Testis (tissue), 3 donors: ENCODE measurements around the gene ARMC2. TPM values are rescaled to one million over a fixed set of nuclear protein-coding genes. Genes with fewer than 3 reads are reported as not detected.

Source experiments
- DNase-seq: peaks from one replicate; pipeline ENCODE4 v3.0.0-alpha.2; 2019
- H3K27ac ChIP-seq, 2 donors: fragments of 200-600 bp; sonication (generic); one replicate each; pipeline ENCODE4 v1.5.1; 2019
- H3K27me3 ChIP-seq: fragments of 200-600 bp; sonication (generic); one replicate; pipeline ENCODE4 v1.5.1; 2019
- H3K36me3 ChIP-seq: fragments of 200-600 bp; sonication (generic); one replicate; pipeline ENCODE4 v1.5.1; 2017; ENCODE audit warnings: low read depth; ENCODE audit errors: missing control alignments
- H3K4me1 ChIP-seq: fragments of 200-600 bp; sonication (generic); one replicate; pipeline ENCODE4 v1.5.1; 2019
- H3K4me3 ChIP-seq, 2 donors: fragments of 200-600 bp; sonication (generic); one replicate each; pipeline ENCODE4 v1.5.1; 2017 to 2019
- H3K9me3 ChIP-seq: fragments of 200-600 bp; sonication (generic); one replicate; pipeline ENCODE4 v1.5.1; 2017
- CTCF ChIP-seq, 3 experiments: fragments of 450-650 bp in 2 of 3; fragments of 200-600 bp in 1 of 3; sonication (generic) in 1 of 3; IDR thresholded peaks; one replicate each; pipeline ENCODE4 v1.5.1; 2016 to 2019; ENCODE audit warnings: antibody characterized with exemption in 3 of 3, mild to moderate bottlenecking in 2 of 3, moderate library complexity in 1 of 3
- POLR2A ChIP-seq: fragments of 450-650 bp; IDR thresholded peaks from one replicate; pipeline ENCODE4 v1.6.1; 2017; ENCODE audit warnings: antibody characterized with exemption, mild to moderate bottlenecking, moderate library complexity
- WGBS, 2 donors: methylation state at CpG; one replicate each; pipeline ENCODE4 v1.1.5; 2018; 5-methylcytosine and 5-hydroxymethylcytosine counted together
- intact Hi-C: fragments of 100-400 bp; cut with DNase I; formaldehyde crosslinking; loops from one replicate; pipeline ENCODE4 v1.15.1; 2023; ENCODE audit warnings: low total_unique reads
- polyA plus RNA-seq: library from polyadenylated mRNA; stranded (reverse); fragments of 350-450 nt; fragmentation: Illumina TruSeq; extraction: RNeasy Lipid Tissue Mini Kit (QIAGEN cat#74804); gene quantifications from one replicate; pipeline ENCODE4 v1.2.3, GENCODE V29; 2014; ENCODE audit warnings: low read depth, low replicate concordance; ENCODE audit not compliant: insufficient read depth
- total RNA-seq, 2 donors: library from RNA; depleted of rRNA; stranded (reverse); fragments of >200 nt; gene quantifications; one replicate each; pipeline ENCODE4 v1.2.3, GENCODE V29; 2016

Gene ARMC2
- total and polyA plus RNA-seq, 3 donors from 2014 or later = 24.0 to 78.6 (median 51.4) TPM

GRCh38 chr6:108831104-108831503, 17.1 kb upstream of the ARMC2 start:
- intact Hi-C loops = no loop called here
- 53 to 78% methylated on average over 5 of the region's 5 CpGs for WGBS, 2 donors
- DNase-seq = no peak
- no peaks in the 10 kb centered on the region for H3K9me3 ChIP-seq
- H3K27me3 ChIP-seq = no peaks in the 10 kb centered on the region
- H3K27ac ChIP-seq = peak overlapping the region; percentile 31 to 32
- no peak overlapping the region for H3K4me3 ChIP-seq
- peaks cover 7% of the 10 kb centered on the region for H3K4me1 ChIP-seq
- no peaks in the 10 kb centered on the region for H3K36me3 ChIP-seq
- TF ChIP-seq POLR2A (no peak), CTCF (IDR thresholded peaks at IDR 0.05) (no peak)

GRCh38 chr6:108832738-108833137, 15.5 kb upstream of the ARMC2 start:
- TF ChIP-seq POLR2A = no peak
- no peak for TF ChIP-seq CTCF (IDR thresholded peaks at IDR 0.05)
- no peak overlapping the region for H3K27ac ChIP-seq
- no peaks in the 10 kb centered on the region for H3K9me3 ChIP-seq
- H3K4me1 ChIP-seq = peaks cover 7% of the 10 kb centered on the region
- no peak overlapping the region for H3K4me3 ChIP-seq
- intact Hi-C loops = no loop called here
- no peaks in the 10 kb centered on the region for H3K27me3 ChIP-seq
- 77 to 81% methylated on average over 8 of the region's 8 CpGs for WGBS, 2 donors
- no peaks in the 10 kb centered on the region for H3K36me3 ChIP-seq
- no peak for DNase-seq

GRCh38 chr6:108835218-108835850, 12.9 kb upstream of the ARMC2 start:
- Histone ChIP-seq H3K4me3 (no peak overlapping the region), H3K27me3 (no peaks in the 10 kb centered on the region), H3K4me1 (peaks cover 10% of the 10 kb centered on the region), H3K9me3 (no peaks in the 10 kb centered on the region), H3K27ac (no peak overlapping the region), H3K36me3 (no peaks in the 10 kb centered on the region)
- 32 to 40% methylated on average over 4 of the region's 4 CpGs for WGBS, 2 donors
- intact Hi-C loops = loop anchor here (5.0 kb wide), 1 partner anchor 293 kb away; no protein-coding TSS in a partner anchor
- TF ChIP-seq POLR2A (no peak), CTCF (IDR thresholded peaks at IDR 0.05) (peak; percentile 85 to 97 (median 95))
- peak; percentile 95 for DNase-seq

GRCh38 chr6:108836061-108836460, 12.2 kb upstream of the ARMC2 start:
- intact Hi-C loops = loop anchor here (5.0 kb wide), 1 partner anchor 294 kb away; no protein-coding TSS in a partner anchor

More at GRCh38 chr6:108836061-108836460, 12.2 kb upstream of the ARMC2 start:
- peaks cover 10% of the 10 kb centered on the region for H3K4me1 ChIP-seq
- no peaks in the 10 kb centered on the region for H3K27me3 ChIP-seq
- 83 to 89% methylated on average over 3 of the region's 3 CpGs for WGBS, 2 donors
- no peaks in the 10 kb centered on the region for H3K9me3 ChIP-seq
- no peaks in the 10 kb centered on the region for H3K36me3 ChIP-seq
- H3K4me3 ChIP-seq = no peak overlapping the region
- no peak for DNase-seq
- TF ChIP-seq POLR2A (no peak), CTCF (IDR thresholded peaks at IDR 0.05) (no peak)
- no peak overlapping the region for H3K27ac ChIP-seq
